ENCODE data around the gene CRACR2B.

- TF ChIP-seq CTCF (IDR thresholded peaks at IDR 0.05; ENCODE audit: insufficient read depth, low read length) (no peak), GABPA (IDR thresholded peaks at IDR 0.05; ENCODE audit: low read depth) (no peak), REST (IDR thresholded peaks at IDR 0.05; ENCODE audit: insufficient replicate concordance, low read depth) (no peak)
Measured at GRCh38 chr11:854601-855329, 27.0 kb downstream of the CRACR2B start.
